Vagina (tissue), 2 donors: ENCODE results near the gene GADL1. TPM values are rescaled to one million over a fixed set of nuclear protein-coding genes. Genes with fewer than 3 reads are reported as not detected.

Source experiments
- DNase-seq, 2 donors: peaks; one replicate each; pipeline ENCODE4 v3.0.0-alpha.2; 2017; ENCODE audit errors: extremely low spot score in 2 of 2
- H3K27ac ChIP-seq: fragments of 200-600 bp; sonication (generic); one replicate; pipeline ENCODE4 v1.5.1; 2019
- H3K27me3 ChIP-seq: fragments of 200-600 bp; sonication (generic); one replicate; pipeline ENCODE4 v1.5.1; 2019
- H3K36me3 ChIP-seq, 2 donors: fragments of 200-600 bp; sonication (generic); one replicate each; pipeline ENCODE4 v1.5.1; 2017 to 2019
- H3K4me1 ChIP-seq: fragments of 200-600 bp; sonication (generic); one replicate; pipeline ENCODE4 v1.5.1; 2019
- H3K4me3 ChIP-seq, 2 donors: fragments of 200-600 bp; sonication (generic); 1 replicate in 1 of 2; 2 replicates in 1 of 2; pipeline ENCODE4 v1.5.1; 2016 to 2019
- H3K9me3 ChIP-seq: fragments of 200-600 bp; sonication (generic); one replicate; pipeline ENCODE4 v1.5.1; 2019
- CTCF ChIP-seq, 3 experiments: fragments of 450-650 bp in 2 of 3; fragments of 200-600 bp in 1 of 3; sonication (generic) in 1 of 3; IDR thresholded peaks; one replicate each; pipeline ENCODE4 v1.5.1; 2017 to 2019; ENCODE audit warnings: antibody characterized with exemption in 3 of 3, mild to moderate bottlenecking in 2 of 3, moderate library complexity in 2 of 3
- POLR2A ChIP-seq, 2 donors: fragments of 450-650 bp; IDR thresholded peaks; one replicate each; pipeline ENCODE4 v1.6.1; 2017; ENCODE audit warnings: antibody characterized with exemption in 2 of 2, mild to moderate bottlenecking in 2 of 2, moderate library complexity in 2 of 2
- POLR2AphosphoS5 ChIP-seq, 2 donors: sonication (generic); formaldehyde crosslinking; IDR thresholded peaks; one replicate each; pipeline ENCODE4 v1.9.0; 2017; ENCODE audit warnings: antibody characterized with exemption in 2 of 2, mild to moderate bottlenecking in 2 of 2, low read depth in 1 of 2; ENCODE audit not compliant: insufficient read depth in 1 of 2
- intact Hi-C: fragments of 100-400 bp; cut with DNase I; formaldehyde crosslinking; loops from one replicate; pipeline ENCODE4 v1.15.1; 2023
- total RNA-seq: library from RNA; depleted of rRNA; stranded (reverse); fragments of >200 nt; gene quantifications from one replicate; pipeline ENCODE4 v1.2.3, GENCODE V29; 2016

Gene GADL1
- total RNA-seq, 1 donor from 2014 or later, result not detected

- peaks cover 16% of the 10 kb centered on the region for H3K4me1 ChIP-seq
- no peaks in the 10 kb centered on the region for H3K27me3 ChIP-seq
- no peak overlapping the region for H3K4me3 ChIP-seq
- TF ChIP-seq CTCF (IDR thresholded peaks at IDR 0.05) (no peak), POLR2A (IDR thresholded peaks at IDR 0.05) (no peak), POLR2AphosphoS5 (IDR thresholded peaks at IDR 0.05; ENCODE audit: insufficient read depth in 1 of 2, low read depth in 1 of 2) (no peak)
- no peaks in the 10 kb centered on the region for H3K36me3 ChIP-seq
- intact Hi-C loops, result no loop called here
- no peak for DNase-seq
- H3K9me3 ChIP-seq, result no peaks in the 10 kb centered on the region
- no peak overlapping the region for H3K27ac ChIP-seq
These were observed 41.6 kb downstream of the GADL1 start for GRCh38 chr3:30852833-30853232.

DNA sequence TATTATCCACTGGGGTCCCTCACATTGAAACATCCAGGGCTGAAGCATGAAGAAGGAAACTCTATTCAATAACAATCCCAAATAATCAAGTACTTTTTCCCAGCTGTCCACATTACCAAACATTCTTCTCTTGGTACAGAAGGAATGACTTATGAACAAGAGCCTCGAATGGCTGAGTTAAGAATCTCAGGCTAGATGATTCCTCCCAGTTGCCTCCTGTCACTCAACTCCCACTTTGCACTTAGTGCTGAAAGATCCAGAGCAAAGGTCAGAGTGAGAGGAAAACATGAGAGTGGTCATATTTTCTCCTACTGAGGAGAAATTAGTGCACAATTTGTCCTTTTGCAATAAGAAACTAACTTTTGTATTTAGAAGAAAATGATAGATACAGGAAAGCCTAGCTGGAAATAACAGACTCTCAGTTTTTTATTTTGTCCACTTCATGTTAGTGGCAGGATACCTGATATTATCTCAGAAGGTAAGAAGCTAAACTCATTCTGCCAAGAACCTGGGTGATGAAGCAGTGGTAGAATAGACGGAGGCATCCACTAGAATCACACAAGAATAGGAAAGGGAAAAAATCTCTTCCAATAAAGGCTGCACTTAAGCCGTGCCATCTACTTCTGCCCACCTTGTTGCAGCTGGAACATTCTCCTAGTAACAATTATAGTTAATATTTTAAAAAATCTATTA is 46.2 kb downstream of the GADL1 start:
- Histone ChIP-seq H3K4me3 (no peak overlapping the region), H3K36me3 (no peaks in the 10 kb centered on the region), H3K9me3 (no peaks in the 10 kb centered on the region), H3K4me1 (no peaks in the 10 kb centered on the region), H3K27ac (no peak overlapping the region), H3K27me3 (no peaks in the 10 kb centered on the region)
- no peak for DNase-seq
- TF ChIP-seq POLR2AphosphoS5 (IDR thresholded peaks at IDR 0.05; ENCODE audit: insufficient read depth in 1 of 2, low read depth in 1 of 2) (no peak), CTCF (IDR thresholded peaks at IDR 0.05) (no peak), POLR2A (IDR thresholded peaks at IDR 0.05) (no peak)
- intact Hi-C loops, result no loop called here

- no peaks in the 10 kb centered on the region for H3K27me3 ChIP-seq
- no peak for TF ChIP-seq CTCF (IDR thresholded peaks at IDR 0.05)
- TF ChIP-seq POLR2A (IDR thresholded peaks at IDR 0.05), result no peak
- TF ChIP-seq POLR2AphosphoS5 (IDR thresholded peaks at IDR 0.05; ENCODE audit: insufficient read depth in 1 of 2, low read depth in 1 of 2), result no peak
- no peaks in the 10 kb centered on the region for H3K36me3 ChIP-seq
- H3K4me3 ChIP-seq, result no peak overlapping the region
- H3K27ac ChIP-seq, result no peak overlapping the region
- H3K9me3 ChIP-seq, result no peaks in the 10 kb centered on the region
- no peak for DNase-seq
- H3K4me1 ChIP-seq, result no peaks in the 10 kb centered on the region
- intact Hi-C loops, result no loop called here
These were observed 46.9 kb downstream of the GADL1 start for GRCh38 chr3:30847592-30847991.

- no peak for TF ChIP-seq POLR2AphosphoS5 (IDR thresholded peaks at IDR 0.05; ENCODE audit: insufficient read depth in 1 of 2, low read depth in 1 of 2)
- no peak for TF ChIP-seq CTCF (IDR thresholded peaks at IDR 0.05)
- no peak for TF ChIP-seq POLR2A (IDR thresholded peaks at IDR 0.05)
- no peaks in the 10 kb centered on the region for H3K9me3 ChIP-seq
- intact Hi-C loops, result no loop called here
- DNase-seq, result no peak
- no peaks in the 10 kb centered on the region for H3K4me1 ChIP-seq
- no peaks in the 10 kb centered on the region for H3K36me3 ChIP-seq
- H3K4me3 ChIP-seq, result no peak overlapping the region
- H3K27ac ChIP-seq, result no peak overlapping the region
- no peaks in the 10 kb centered on the region for H3K27me3 ChIP-seq
These were observed 48.9 kb downstream of the GADL1 start for GRCh38 chr3:30845606-30846005.

DNA sequence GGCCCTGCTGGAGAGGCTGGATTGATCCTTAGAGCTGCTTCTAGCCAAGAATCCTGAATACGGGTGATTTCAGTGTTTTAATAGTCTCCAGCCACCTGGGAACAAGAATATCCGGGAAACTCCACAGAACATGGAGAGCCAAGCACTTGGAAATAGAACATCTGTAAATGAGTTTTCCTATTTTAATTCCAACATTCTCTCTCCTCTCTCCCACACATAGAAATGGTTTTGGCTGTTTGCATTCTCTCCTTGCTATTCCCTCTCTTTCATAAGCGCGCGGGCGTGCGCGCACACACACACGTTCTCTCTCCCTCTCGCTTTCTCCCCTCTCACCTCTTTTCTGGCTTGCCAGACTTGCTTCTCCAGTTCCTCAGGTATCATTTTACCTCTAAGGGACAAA is 50.6 kb downstream of the GADL1 start:
- no peak for DNase-seq
- intact Hi-C loops, result no loop called here
- TF ChIP-seq POLR2A (IDR thresholded peaks at IDR 0.05), result no peak
- TF ChIP-seq CTCF (IDR thresholded peaks at IDR 0.05), result no peak
- TF ChIP-seq POLR2AphosphoS5 (IDR thresholded peaks at IDR 0.05; ENCODE audit: insufficient read depth in 1 of 2, low read depth in 1 of 2), result no peak
- H3K36me3 ChIP-seq, result no peaks in the 10 kb centered on the region
- no peak overlapping the region for H3K27ac ChIP-seq
- H3K27me3 ChIP-seq, result no peaks in the 10 kb centered on the region
- H3K4me1 ChIP-seq, result no peaks in the 10 kb centered on the region
- H3K9me3 ChIP-seq, result no peaks in the 10 kb centered on the region
- H3K4me3 ChIP-seq, result no peak overlapping the region
